ENCODE data around the gene PRKCQ.

GRCh38 chr10:6583447-6583846 lies 3.4 kb upstream of the PRKCQ start:
- TF ChIP-seq CTCF (IDR thresholded peaks at IDR 0.05; ENCODE audit: low read length) = no peak
- TF ChIP-seq EZH2 (IDR thresholded peaks at IDR 0.05; ENCODE audit: borderline replicate concordance, low read length) = no peak
